Measurements from ENCODE around the gene ZFAND6. TPM values are rescaled to one million over a fixed set of nuclear protein-coding genes. Genes with fewer than 3 reads are reported as not detected.

The ZFAND6 gene
- total and polyA plus RNA-seq, 10 of the 15 experiments (the other 5 are each of a cell fraction or from before 2014, with no cell fraction given) = 78.9 to 179 (median 135) TPM

DNA sequence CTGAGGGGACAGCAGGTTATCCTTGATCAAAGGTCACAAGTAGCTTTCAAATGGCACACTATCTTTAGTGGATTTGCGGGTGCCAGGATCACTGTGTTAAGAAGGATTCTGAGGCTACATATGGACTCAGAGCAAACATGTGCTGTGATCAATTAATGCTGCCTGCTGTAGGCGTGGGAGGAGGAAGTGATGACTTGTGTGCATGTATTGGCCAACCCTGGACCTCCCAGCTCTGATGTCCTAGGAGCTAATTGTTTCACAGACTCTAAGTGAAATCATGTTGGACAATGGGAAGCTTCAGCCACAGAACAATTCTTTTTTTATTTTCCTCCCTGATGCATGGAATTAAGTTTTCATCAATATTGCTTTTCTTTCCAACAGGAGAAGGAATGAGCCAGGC lies 117.7 kb downstream of the ZFAND6 start:
- H3K79me2 ChIP-seq (ENCODE audit: control insufficient read depth, insufficient read depth, low read length) = no peaks in the 10 kb centered on the region
- no TSS peak for BruUV-seq (replicated peaks)

More for the DNA sequence above, 117.7 kb downstream of the ZFAND6 start:
- H3K4me2 ChIP-seq (ENCODE audit: control insufficient read depth, insufficient read depth) = no peak overlapping the region
- POLR2A ChIA-PET = no interaction called here
- no peaks in the 10 kb centered on the region for H3K9me3 ChIP-seq (replicated peaks; ENCODE audit: control insufficient read depth, insufficient read depth, low read length)
- RAD21 ChIA-PET (ENCODE audit: unreplicated experiment) = no interaction called here
- H4K20me1 ChIP-seq (ENCODE audit: control insufficient read depth, insufficient read depth) = no peaks in the 10 kb centered on the region
- TF ChIP-seq PML (IDR thresholded peaks at IDR 0.05; ENCODE audit: low read length) = no peak
- TF ChIP-seq, protein P1, sequence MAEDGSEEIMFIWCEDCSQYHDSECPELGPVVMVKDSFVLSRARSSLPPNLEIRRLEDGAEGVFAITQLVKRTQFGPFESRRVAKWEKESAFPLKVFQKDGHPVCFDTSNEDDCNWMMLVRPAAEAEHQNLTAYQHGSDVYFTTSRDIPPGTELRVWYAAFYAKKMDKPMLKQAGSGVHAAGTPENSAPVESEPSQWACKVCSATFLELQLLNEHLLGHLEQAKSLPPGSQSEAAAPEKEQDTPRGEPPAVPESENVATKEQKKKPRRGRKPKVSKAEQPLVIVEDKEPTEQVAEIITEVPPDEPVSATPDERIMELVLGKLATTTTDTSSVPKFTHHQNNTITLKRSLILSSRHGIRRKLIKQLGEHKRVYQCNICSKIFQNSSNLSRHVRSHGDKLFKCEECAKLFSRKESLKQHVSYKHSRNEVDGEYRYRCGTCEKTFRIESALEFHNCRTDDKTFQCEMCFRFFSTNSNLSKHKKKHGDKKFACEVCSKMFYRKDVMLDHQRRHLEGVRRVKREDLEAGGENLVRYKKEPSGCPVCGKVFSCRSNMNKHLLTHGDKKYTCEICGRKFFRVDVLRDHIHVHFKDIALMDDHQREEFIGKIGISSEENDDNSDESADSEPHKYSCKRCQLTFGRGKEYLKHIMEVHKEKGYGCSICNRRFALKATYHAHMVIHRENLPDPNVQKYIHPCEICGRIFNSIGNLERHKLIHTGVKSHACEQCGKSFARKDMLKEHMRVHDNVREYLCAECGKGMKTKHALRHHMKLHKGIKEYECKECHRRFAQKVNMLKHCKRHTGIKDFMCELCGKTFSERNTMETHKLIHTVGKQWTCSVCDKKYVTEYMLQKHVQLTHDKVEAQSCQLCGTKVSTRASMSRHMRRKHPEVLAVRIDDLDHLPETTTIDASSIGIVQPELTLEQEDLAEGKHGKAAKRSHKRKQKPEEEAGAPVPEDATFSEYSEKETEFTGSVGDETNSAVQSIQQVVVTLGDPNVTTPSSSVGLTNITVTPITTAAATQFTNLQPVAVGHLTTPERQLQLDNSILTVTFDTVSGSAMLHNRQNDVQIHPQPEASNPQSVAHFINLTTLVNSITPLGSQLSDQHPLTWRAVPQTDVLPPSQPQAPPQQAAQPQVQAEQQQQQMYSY (CRISPR knock-in tag; IDR thresholded peaks at IDR 0.05) = no peak
- FAIRE-seq (no peak), DNase-seq (ENCODE audit: low read depth, low spot score) (no peak), ATAC-seq (no peak)
- no peaks in the 10 kb centered on the region for H3K27me3 ChIP-seq (replicated peaks in 1 of 2; ENCODE audit: control insufficient read depth in 2 of 2, insufficient read depth in 2 of 2, low read length in 1 of 2)
- peaks cover 0 to 4% of the 10 kb centered on the region in 2 experiments; a peak in 2 of 4 replicates for H3K36me3 ChIP-seq (ENCODE audit: control insufficient read depth in 2 of 2, insufficient read depth in 2 of 2, low read length in 1 of 2)
- intact Hi-C loops (cut with micrococcal nuclease; ENCODE audit: unreplicated experiment) = loop anchor here (10.0 kb wide), 2 partner anchors 282 to 402 kb away; partner anchors contain the start of gene MTHFS
- SMC1A ChIA-PET (ENCODE audit: uncharacterized antibody, unreplicated experiment) = interaction anchor here (0.6 to 1.0 kb wide), 4 partner anchors 9 to 323 kb away, joined by 3 to 4 read pairs (median 3); no protein-coding TSS in a partner anchor
- 93% methylated on average over 2 of the region's 2 CpGs for WGBS (ENCODE audit: insufficient coverage, insufficient replicate concordance, low lambda C conversion rate, missing lambda C conversion rate)
- H3K4me3 ChIP-seq = no peak overlapping the region
- H3K27ac ChIP-seq (ENCODE audit: control insufficient read depth, insufficient read depth) = no peak overlapping the region
- H3K9ac ChIP-seq (ENCODE audit: control insufficient read depth, insufficient read depth, low read length) = no peak overlapping the region
- no peaks in the 10 kb centered on the region for H3K4me1 ChIP-seq (ENCODE audit: control insufficient read depth, insufficient read depth, low read length)
- CTCF ChIA-PET = interaction anchor here (0.8 to 1.9 kb wide), 4 partner anchors 116 to 797 kb away, joined by 3 to 8 read pairs (median 4); no protein-coding TSS in a partner anchor
- in situ Hi-C loops (cut with MboI) = loop anchor here (10.0 kb wide), 2 partner anchors 402 to 792 kb away; no protein-coding TSS in a partner anchor
- no peak overlapping the region for H2AFZ ChIP-seq (ENCODE audit: control insufficient read depth, low read depth, low read length)

All from GM12878 (cell line).